CD4-positive, alpha-beta T cell treated with Interleukin-1 beta for 1 hour (primary cell): ENCODE measurements around the gene CALR.
A peak's percentile ranks its signal among the peaks of the same experiment; 100 is the strongest.
"Not testable (repeated sequence)": the region's sequence is repeated elsewhere in the genome, so short reads cannot be mapped to it uniquely, and the experiment has no call there.

Experiments used
- DNase-seq, 2 donors: peaks; one replicate each; pipeline ENCODE4 v3.0.0-alpha.2; 2020 to 2022

Gene CALR

DNA sequence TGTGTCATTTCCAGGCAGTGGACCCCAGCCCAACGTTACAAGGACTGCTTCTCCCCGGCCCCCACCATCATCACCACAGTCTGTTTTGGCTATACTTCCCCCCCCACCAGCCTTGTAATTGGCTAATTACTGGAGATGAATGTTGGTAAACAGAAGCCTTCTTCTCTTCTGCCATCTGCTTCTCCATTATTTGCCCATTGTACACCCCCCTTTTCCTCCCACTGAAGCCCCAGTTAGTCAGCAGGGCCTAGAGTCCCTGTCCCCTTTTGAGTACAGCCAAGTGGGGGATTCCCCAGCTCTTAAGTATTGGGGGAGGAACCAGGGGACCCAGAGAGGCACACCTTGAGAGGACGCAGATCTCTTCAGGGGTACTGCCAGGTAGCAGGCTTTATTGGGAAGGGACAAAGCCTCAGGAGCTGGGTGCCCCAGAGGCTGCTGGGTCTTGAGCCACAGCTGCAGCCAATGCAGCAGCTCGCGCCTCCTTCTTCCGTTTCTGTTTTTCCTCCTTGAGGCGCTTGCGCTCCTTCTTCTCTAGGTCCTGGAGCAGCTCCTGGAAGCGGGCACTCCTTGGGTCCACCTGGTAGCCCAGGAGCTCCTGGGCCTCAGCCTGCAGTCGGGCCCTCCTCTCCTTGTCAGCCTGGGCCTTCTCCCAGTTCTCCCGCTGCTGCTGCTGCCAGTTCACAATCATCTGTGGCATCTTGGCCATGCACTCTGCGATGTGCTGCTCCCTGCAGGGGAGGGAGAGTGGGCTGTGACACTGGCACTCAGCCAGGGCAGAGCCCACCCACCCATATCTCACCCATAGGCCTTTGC is 15.6 kb downstream of the CALR start:
- DNase-seq = no peak

DNA sequence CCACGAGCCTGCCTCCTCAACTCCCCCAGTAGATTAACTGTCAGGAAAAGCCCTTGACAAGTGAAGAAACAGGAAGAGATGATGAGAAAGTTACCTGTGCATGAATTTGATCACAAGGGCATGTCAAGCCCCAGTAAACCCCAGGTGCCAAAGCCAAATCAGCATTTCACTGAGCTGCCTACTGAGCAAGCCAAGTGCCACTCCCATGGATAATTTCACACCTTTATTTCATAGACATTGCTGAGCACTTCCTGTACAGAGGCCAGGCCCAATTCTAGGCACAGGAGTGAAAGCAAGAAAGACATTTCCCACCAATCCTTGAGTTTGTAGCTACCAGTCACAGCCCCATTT is 16.2 kb downstream of the CALR start:
- DNase-seq = no peak

GRCh38 chr19:12955575-12955974 is 17.2 kb downstream of the CALR start:
- not testable (repeated sequence) for DNase-seq

DNA sequence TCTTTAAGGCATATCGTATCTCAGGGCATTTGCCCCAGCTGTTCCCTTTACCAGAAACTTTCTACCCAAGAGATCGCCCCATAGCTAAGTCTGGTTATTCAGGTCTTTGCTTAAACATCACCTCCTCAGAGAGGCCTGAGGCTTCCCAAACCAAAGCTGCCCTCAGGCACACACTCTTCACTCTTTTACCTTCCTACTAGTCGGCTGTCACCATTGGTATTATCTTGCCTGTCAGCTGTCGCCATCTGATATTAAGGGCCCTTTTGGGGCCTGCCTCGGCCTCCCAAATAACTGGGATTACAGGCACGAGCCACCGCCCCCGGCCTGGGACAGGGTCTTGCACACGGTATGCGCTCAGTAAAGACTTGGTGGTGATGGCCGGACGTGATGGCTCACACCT is 17.6 kb downstream of the CALR start:
- DNase-seq = no peak

DNA sequence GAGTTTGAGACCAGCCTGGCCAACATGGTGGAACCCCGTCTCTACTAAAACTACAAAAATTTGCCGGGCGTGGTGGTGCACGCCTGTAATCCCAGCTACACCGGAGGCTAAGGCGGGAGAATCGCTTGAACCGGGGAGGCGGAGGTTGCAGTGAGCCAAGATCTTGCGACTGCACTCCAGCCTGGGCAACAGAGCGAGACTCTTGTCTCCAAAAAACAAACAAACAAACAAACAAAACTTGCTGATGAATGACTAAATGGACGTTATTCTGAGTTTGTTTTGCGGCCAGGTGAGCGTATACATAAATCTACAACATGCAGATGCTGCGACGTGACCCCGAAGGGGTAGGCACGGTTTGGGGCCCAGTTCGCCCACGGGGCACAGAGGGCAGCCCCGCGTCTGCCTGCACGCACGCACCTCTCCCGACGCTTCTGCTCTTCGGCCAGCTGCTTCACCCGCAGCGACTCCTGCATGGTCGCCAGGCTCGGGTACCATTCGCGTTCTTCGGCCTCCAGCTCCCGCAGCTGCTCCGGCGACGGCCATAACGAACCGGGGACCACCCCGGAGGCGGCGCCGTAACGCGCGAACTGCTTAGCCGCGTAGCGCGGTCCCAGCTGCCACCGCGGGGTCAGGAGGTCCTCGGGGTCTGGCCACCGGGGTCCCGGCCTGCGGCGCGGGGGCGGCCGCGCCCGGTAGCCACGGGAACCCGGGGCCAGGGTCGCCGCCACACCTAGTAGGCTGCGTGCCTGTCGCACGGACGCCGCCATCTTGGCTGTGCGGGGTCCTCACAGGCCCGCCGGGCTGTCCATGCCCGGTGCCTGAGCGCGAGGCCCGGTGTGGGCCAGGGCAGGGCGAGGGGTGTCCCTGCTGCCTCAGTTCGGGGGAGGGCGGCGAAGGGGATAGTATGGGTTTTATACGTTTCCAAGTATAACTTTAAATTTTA is 18.3 kb downstream of the CALR start, which contains the start of gene GADD45GIP1:
Gene GADD45GIP1 (minus strand): TSS at position 778 of the 943 bp plus-strand sequence. CDS start 11 bp downstream, at position 767.
- DNase-seq = peak; percentile 82 to 84

- not testable (repeated sequence) for DNase-seq
Measured at GRCh38 chr19:12957389-12957952, 19.1 kb downstream of the CALR start.

GRCh38 chr19:12959481-12959880 is 21.1 kb downstream of the CALR start:
- no peak for DNase-seq

DNA sequence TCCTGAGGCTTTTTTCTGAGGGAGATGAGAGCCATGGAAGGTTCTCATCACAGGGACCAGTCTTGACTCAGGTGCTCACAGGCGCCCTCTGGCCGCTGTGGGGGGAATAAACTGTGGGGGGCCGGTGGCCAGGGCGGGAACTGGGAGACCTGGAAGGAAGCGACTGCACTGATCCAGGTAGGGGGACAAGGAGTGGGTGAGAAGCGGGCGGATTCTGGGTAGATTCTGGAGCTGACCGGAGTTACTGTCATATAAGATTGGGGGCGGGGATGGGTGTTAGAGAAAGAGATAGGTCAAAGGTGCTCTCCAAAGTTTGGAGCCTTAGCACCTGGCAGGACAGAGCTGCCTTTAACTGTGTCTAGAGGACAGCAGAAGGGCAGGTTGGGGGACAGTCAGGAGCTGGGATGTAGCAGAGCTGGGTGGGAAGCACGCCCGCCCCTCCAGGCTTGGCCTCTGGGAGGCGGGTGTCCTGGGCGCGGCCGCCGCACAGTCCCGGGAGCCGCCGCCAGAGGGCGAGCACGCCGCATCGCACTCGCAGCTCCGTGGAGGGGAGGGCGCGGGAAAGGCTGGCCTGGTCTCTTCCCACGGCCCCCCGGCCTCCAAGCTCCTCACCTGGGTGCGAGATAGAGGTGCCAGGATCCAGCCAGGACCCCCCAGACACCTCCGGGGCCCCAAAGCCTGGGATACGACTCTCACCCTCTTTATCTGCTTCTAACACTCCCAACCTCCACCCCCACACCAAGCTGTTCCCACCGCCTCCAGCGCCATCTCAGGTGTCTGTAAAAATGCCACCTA is 26.8 kb downstream of the CALR start:
- DNase-seq = peak; percentile 78 to 83

DNA sequence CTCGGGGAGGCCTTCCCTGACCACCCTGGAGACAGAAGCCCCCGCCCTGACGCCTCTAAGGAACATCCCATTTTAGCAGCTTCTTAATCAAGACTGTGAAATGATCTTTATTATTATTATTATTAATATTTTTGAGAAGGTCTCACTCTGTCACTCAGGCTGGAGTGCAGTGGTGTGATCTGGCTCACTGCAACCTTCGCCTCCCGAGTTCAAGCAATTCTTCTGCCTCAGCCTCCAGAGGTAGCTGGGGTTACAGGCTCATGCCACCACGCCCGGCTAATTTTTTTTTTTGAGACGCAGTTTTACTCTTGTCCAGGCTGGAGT is 27.4 kb downstream of the CALR start:
- no peak for DNase-seq

DNA sequence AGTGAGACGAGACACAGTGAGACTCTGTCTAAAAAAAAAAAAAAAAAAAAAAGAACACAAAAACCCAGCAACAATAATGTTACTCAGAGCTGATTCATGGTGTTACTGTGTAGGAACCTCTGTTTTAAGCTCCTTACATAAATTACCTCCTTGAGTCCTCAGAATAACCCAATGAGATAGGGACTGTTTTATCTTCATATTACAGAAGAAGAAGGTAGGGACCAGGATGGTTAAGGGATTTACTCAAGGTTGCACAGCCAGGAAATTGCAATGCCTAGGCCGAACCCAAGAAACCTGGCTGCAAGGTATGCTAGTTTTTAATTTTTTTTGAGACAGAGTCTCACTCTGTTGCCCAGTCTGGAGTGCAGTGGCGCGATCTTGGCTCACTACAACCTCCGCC is 29.5 kb downstream of the CALR start:
- DNase-seq = no peak

- no peak for DNase-seq
Measured at GRCh38 chr19:12969292-12969988, 31.0 kb downstream of the CALR start, which contains the start of gene DAND5. DAND5 (plus strand) TSS chr19:12969576; CDS start chr19:12969661, 85 bp downstream.

DNA sequence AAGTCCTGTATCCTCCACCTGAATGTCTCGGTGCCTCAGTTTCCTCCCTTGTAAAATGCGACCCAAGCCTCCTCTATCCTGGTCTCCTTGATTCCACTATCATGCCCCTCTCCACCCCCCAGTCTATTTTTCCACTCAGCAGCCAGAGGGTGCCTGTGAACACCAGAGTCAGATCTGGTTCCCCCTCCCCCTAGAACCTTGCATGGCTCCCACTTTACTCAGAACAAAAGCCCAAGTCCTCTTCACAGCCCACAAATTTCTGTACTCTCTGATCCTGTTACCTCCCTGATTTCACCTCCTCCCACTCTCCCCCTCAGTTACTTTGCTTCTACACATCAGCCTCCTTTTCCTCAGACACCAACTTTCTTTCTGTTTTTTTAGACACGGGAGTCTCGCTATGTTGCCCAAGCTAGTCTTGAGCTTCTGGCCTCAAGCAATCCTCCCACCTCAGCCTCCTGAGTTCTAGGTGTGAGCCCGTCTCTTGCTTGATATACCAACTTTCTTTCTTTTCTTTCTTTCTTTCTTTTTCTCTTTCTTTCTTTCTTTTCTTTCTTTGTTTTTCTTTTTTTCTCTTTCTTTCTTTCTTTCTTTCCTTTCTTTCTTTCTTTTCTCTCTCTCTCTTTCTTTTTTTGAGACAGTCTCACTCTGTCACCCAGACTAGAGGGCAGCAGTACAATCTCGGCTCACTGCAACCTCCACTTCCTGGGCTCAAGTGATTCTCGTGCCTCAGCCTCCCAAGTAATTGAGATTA is 31.8 kb downstream of the CALR start:
- no peak for DNase-seq

- no peak for DNase-seq
Measured at GRCh38 chr19:12973236-12973635, 34.8 kb downstream of the CALR start.

GRCh38 chr19:12974301-12975220 is 36.2 kb downstream of the CALR start:
- DNase-seq = no peak

- DNase-seq = no peak
Measured at GRCh38 chr19:12975221-12975741, 36.9 kb downstream of the CALR start.

DNA sequence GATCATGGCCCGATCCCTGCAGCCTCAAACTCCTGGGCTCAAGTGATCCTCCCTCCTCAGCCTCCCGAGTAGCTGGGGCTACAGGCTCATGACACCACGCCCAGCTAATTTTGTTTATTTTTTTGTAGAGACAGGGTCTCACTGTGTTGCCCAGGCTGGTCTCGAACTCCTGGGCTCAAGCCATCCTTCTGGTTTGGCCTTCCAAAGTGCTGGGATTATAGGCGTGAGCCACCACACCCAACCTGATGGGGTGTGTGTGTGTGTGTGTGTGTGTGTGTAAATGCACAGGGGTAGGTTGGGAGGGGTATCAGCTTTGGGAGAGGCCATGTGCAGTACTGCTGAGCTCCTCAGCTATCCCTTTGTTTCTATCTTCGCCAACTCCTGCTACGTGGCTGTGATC is 37.7 kb downstream of the CALR start:
- DNase-seq = not testable (repeated sequence)

- DNase-seq = no peak
Measured at GRCh38 chr19:12979974-12980373, 41.6 kb downstream of the CALR start.

DNA sequence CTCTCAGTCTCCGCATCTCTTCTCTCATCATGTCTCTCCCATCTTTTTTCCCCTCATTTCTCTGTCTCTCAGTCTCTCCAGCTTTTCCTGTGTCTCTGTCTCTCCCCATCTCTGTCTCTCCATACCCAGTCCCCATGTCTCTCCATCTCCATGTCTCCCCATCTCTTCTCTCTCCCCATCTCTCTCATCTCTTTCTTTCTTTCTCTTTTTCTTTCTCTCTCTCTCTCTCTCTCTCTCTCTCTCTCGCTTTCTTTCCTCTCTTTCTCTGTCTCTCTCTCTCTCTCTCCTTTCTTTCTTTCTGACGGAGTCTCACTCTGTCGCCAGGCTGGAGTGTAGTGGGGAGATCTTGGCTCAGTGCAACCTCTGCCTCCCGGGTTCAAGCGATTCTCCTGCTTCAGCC is 44.2 kb downstream of the CALR start:
- no peak for DNase-seq

- DNase-seq = no peak
Measured at GRCh38 chr19:12983091-12983490, 44.7 kb downstream of the CALR start.
